Measurements from ENCODE around the gene TUBGCP2.

TUBGCP2 gene

DNA sequence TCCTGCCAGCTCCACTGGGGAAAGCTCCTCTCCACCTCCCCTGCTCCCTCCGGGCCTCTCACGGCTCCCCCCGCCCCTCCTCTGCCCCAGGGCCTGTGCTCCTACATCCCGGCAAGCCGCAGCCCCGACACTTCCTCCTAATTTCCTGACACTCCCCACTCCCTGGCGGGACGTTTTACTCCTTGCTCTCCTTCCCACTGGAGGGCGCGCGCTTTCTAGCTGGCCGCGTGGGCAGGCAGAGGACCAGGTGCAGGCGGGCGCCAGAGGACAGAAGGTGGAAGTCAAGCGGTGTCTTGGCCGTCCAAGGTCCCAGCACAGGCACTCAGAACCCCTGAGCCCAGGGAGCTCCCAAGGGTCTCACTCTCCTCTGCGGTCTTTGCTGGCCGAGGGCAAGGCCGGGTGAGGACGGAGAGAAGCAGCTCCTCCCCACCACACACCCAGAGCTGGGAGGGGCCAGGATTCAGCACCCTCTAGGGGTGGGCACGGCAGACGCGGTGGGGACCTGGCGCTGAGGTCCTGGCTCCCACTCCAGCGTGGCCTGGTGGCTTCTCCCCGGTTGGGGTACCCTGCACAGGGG, 51.1 kb downstream of the TUBGCP2 start:
- no peak overlapping the region for H3K4me3 ChIP-seq (replicated peaks; ENCODE audit: low read depth, low read length)
- TF ChIP-seq, protein P1, sequence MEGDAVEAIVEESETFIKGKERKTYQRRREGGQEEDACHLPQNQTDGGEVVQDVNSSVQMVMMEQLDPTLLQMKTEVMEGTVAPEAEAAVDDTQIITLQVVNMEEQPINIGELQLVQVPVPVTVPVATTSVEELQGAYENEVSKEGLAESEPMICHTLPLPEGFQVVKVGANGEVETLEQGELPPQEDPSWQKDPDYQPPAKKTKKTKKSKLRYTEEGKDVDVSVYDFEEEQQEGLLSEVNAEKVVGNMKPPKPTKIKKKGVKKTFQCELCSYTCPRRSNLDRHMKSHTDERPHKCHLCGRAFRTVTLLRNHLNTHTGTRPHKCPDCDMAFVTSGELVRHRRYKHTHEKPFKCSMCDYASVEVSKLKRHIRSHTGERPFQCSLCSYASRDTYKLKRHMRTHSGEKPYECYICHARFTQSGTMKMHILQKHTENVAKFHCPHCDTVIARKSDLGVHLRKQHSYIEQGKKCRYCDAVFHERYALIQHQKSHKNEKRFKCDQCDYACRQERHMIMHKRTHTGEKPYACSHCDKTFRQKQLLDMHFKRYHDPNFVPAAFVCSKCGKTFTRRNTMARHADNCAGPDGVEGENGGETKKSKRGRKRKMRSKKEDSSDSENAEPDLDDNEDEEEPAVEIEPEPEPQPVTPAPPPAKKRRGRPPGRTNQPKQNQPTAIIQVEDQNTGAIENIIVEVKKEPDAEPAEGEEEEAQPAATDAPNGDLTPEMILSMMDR (IDR thresholded peaks at IDR 0.05; ENCODE audit: low read length, missing control alignments) = peak; percentile 40
- DNase-seq (ENCODE audit: low read depth) = peak; percentile 42

DNA sequence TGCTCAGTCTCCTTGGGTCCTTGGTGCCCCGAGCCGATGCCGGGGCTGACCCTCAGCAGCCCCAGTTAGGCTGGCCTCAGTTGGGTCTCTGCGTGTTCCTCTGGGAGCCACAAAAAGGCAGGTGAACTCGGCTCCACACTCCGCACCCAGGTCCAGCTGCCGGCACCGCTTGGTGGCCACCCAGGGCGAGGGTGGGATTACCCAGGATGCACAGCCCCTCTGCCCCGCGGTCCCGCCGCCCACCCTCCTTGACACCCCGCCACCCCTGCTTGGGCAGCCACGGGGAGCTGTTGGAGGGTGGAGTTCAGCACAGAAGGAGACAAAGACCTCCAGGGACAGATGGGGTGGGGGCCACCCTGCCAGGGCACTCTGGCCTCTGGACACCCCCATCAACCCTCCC, 53.3 kb downstream of the TUBGCP2 start:
- no peak for DNase-seq (ENCODE audit: low read depth)
- H3K4me3 ChIP-seq (replicated peaks; ENCODE audit: low read depth, low read length) = no peak overlapping the region
- TF ChIP-seq, protein P1 (IDR thresholded peaks at IDR 0.05; ENCODE audit: low read length, missing control alignments) = no peak

DNA sequence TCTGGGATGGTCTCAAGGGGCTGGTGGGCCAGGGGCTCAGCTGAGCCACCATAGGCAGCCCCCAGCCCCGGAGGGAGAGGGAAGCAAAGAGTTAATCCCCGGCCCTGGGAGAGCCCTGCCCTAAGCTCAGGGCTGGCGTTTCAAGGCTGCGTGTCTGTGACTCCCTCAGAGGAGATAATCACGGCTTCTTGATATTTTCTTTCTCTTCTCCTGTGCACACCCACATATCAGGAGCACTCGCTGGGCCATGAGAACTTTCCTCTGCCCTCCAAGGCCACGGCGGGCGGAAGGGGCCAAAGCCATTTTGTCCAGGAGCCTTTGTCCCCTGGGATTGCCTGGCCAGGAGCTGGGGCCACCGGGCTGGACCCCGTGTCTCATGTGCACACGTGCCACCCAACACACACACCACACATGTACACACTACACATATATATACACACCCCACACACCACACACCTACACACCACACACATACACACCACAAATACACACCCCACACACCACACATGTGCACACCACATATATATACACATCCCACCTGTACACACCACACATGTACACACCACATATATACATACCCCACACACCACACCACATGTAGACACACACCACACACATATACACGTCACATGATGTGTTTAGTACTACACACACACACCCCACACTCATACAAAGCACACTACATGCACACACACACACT, 54.1 kb downstream of the TUBGCP2 start:
- TF ChIP-seq, protein P1 (IDR thresholded peaks at IDR 0.05; ENCODE audit: low read length, missing control alignments) = no peak
- H3K4me3 ChIP-seq (replicated peaks; ENCODE audit: low read depth, low read length) = no peak overlapping the region

DNA sequence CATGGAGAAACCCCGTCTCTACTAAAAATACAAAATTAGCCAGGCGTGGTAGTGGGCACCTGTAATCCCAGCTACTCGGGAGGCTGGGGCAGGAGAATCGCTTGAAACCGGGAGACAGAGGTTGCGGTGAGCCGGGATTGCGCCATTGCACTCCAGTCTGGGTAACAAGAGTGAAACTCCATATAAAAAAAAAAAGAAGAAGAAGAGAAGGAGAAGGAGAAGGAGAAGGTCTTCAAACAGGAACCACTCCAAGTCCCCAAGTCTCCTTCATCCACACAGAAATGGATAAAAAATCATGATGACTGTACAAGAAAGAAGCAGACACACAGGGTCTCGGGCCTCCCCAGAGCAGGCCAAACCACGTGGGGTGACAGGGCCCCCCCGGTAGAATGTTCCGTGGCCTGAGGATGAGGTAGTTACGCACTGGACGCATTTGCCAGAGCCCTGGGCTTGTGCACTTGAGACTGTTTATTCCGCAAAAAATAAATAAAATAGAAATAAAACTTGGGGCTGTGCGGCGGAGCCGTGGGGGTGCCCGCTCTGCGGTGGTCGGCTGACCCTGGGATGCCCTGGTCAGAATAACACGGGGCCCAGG, 55.2 kb downstream of the TUBGCP2 start:
- DNase-seq (ENCODE audit: low read depth) = no peak
- no peak overlapping the region for H3K4me3 ChIP-seq (replicated peaks; ENCODE audit: low read depth, low read length)
- TF ChIP-seq, protein P1 (IDR thresholded peaks at IDR 0.05; ENCODE audit: low read length, missing control alignments) = no peak

More for the DNA sequence above, 54.1 kb downstream of the TUBGCP2 start:
- DNase-seq (ENCODE audit: low read depth) = no peak

DNA sequence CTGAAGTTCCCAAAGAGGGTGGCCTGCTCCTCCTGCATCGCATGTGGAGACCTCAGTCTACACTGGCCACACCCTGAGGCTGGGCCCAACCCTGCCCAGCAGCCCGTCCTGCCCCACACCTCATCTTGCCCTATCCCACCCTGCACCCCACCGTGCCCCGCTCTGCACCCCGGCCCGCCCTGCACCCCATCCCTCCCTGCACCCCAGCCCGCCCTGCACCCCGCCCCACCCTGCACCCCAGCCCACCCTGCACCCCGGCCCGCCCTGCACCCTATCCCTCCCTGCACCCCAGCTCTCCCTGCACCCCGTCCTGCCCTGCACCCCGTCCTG, 56.5 kb downstream of the TUBGCP2 start:
- no peak for DNase-seq (ENCODE audit: low read depth)
- H3K4me3 ChIP-seq (replicated peaks; ENCODE audit: low read depth, low read length) = no peak overlapping the region
- TF ChIP-seq, protein P1 (IDR thresholded peaks at IDR 0.05; ENCODE audit: low read length, missing control alignments) = no peak

DNA sequence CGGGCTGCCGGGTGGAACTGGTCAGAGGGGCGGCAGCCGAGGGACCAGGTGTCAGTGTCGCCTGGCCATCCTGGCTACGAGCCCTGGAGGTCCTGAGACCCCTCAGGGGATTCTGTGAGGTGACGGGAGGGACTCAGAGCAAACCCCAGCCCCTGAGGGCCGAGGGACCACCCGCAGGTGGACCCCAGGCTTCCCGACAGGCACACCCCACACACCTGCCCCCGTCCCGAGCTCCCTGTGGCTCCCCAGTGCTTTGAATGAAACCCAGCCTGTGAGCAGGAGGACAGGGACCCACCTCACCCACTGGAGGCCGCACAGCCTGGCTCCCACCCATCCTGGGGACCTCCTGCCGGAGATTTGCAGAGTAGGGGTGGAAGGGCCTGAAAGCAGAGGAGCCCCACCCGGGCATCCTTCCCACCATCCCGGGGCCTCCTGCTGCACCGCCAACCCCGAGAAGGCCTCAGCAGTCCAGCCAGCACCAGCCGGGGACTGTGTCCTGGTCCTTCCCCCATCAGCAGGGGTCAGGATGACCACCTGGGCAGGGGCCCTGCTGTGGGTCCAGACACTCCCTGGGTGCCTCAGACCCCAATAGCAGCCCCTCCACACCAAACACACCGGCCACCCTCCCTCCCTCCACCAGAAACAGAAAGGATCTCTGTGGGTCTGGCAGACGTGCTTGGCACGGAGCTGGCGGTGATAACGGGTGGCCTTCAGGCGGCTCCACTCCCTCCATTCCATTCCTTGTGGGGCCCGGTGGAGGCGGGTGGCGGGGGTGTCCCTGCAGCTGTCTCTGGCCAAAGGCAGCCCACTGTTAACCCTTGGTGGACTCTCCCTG, 57.1 kb downstream of the TUBGCP2 start:
- TF ChIP-seq, protein P1 (IDR thresholded peaks at IDR 0.05; ENCODE audit: low read length, missing control alignments) = no peak
- H3K4me3 ChIP-seq (replicated peaks; ENCODE audit: low read depth, low read length) = no peak overlapping the region
- DNase-seq (ENCODE audit: low read depth) = no peak
